Ectodermal cell (in vitro differentiated cells): ENCODE data around the gene RANBP1.

Experiments used
- H3K27ac ChIP-seq: 2 replicates; pipeline ENCODE4 v1.7.0; 2013; ENCODE audit warnings: mild to moderate bottlenecking, low read depth, low read length; ENCODE audit not compliant: insufficient read depth, poor library complexity, severe bottlenecking
- H3K27me3 ChIP-seq: 2 replicates; pipeline ENCODE4 v1.7.0; 2013; ENCODE audit warnings: mild to moderate bottlenecking, low read length; ENCODE audit not compliant: insufficient read depth, control insufficient read depth, poor library complexity, severe bottlenecking
- H3K36me3 ChIP-seq: one replicate; pipeline ENCODE4 v1.7.0; 2013; ENCODE audit warnings: low read length; ENCODE audit not compliant: control insufficient read depth, insufficient read depth
- H3K4me1 ChIP-seq: one replicate; pipeline ENCODE4 v1.7.0; 2013; ENCODE audit warnings: low read length; ENCODE audit not compliant: control insufficient read depth, insufficient read depth
- H3K4me3 ChIP-seq: 2 replicates; pipeline ENCODE4 v1.7.0; 2013; ENCODE audit warnings: low read depth, low read length, control low read depth; ENCODE audit not compliant: insufficient read depth
- H3K9me3 ChIP-seq: 2 replicates; pipeline ENCODE4 v1.7.0; 2013; ENCODE audit warnings: mild to moderate bottlenecking, low read length, moderate library complexity; ENCODE audit not compliant: control insufficient read depth
- WGBS, 2 experiments: methylation state at CpG; one replicate each; pipeline ENCODE4 v1.1.7; 2013; ENCODE audit warnings: missing lambda C conversion rate in 2 of 2; 5-methylcytosine and 5-hydroxymethylcytosine counted together

The RANBP1 gene

GRCh38 chr22:20099099-20099711, 16.7 kb upstream of the RANBP1 start:
- peaks cover 60% of the 10 kb centered on the region for H3K36me3 ChIP-seq
- 97 to 98% methylated on average over 6 of the region's 6 CpGs for WGBS, 2 experiments

GRCh38 chr22:20101638-20102037, 14.3 kb upstream of the RANBP1 start:
- Histone ChIP-seq H3K36me3 (peaks cover 60% of the 10 kb centered on the region), H3K9me3 (no peaks in the 10 kb centered on the region), H3K4me3 (no peak overlapping the region), H3K27me3 (no peaks in the 10 kb centered on the region), H3K27ac (no peak overlapping the region), H3K4me1 (no peaks in the 10 kb centered on the region)
- WGBS, 2 experiments = 93 to 98% methylated on average over 8 of the region's 8 CpGs

More at GRCh38 chr22:20099099-20099711, 16.7 kb upstream of the RANBP1 start:
- H3K4me3 ChIP-seq = no peak overlapping the region
- no peaks in the 10 kb centered on the region for H3K27me3 ChIP-seq
- H3K27ac ChIP-seq = no peak overlapping the region
- no peaks in the 10 kb centered on the region for H3K4me1 ChIP-seq
- H3K9me3 ChIP-seq = no peaks in the 10 kb centered on the region

GRCh38 chr22:20102203-20102780, 13.6 kb upstream of the RANBP1 start:
- Histone ChIP-seq H3K27me3 (no peaks in the 10 kb centered on the region), H3K4me3 (no peak overlapping the region), H3K4me1 (no peaks in the 10 kb centered on the region), H3K36me3 (peaks cover 58% of the 10 kb centered on the region), H3K27ac (no peak overlapping the region), H3K9me3 (no peaks in the 10 kb centered on the region)
- WGBS, 2 experiments = 94 to 95% methylated on average over 12 of the region's 12 CpGs

- Histone ChIP-seq H3K27ac (no peak overlapping the region), H3K27me3 (no peaks in the 10 kb centered on the region), H3K9me3 (no peaks in the 10 kb centered on the region), H3K4me3 (no peak overlapping the region), H3K4me1 (no peaks in the 10 kb centered on the region), H3K36me3 (peaks cover 65% of the 10 kb centered on the region)
- WGBS, 2 experiments = 97 to 98% methylated on average over 7 of the region's 7 CpGs
Observed at GRCh38 chr22:20105456-20106204, 10.3 kb upstream of the RANBP1 start.

- 95 to 96% methylated on average over 20 of the region's 20 CpGs for WGBS, 2 experiments
Observed at GRCh38 chr22:20106205-20106848, 9.6 kb upstream of the RANBP1 start.

GRCh38 chr22:20106849-20107237, 9.1 kb upstream of the RANBP1 start:
- peaks cover 63% of the 10 kb centered on the region for H3K36me3 ChIP-seq
- no peak overlapping the region for H3K4me3 ChIP-seq
- no peaks in the 10 kb centered on the region for H3K9me3 ChIP-seq
- H3K4me1 ChIP-seq = no peaks in the 10 kb centered on the region
- WGBS, 2 experiments = 96% methylated on average over 10 of the region's 10 CpGs
- H3K27me3 ChIP-seq = no peaks in the 10 kb centered on the region
- H3K27ac ChIP-seq = no peak overlapping the region

More at GRCh38 chr22:20106205-20106848, 9.6 kb upstream of the RANBP1 start:
- no peak overlapping the region for H3K4me3 ChIP-seq
- H3K27me3 ChIP-seq = no peaks in the 10 kb centered on the region
- H3K9me3 ChIP-seq = no peaks in the 10 kb centered on the region
- H3K27ac ChIP-seq = no peak overlapping the region
- H3K4me1 ChIP-seq = no peaks in the 10 kb centered on the region
- H3K36me3 ChIP-seq = peaks cover 67% of the 10 kb centered on the region

- peaks cover 63% of the 10 kb centered on the region for H3K36me3 ChIP-seq
- H3K4me3 ChIP-seq = no peak overlapping the region
- no peaks in the 10 kb centered on the region for H3K4me1 ChIP-seq
- no peaks in the 10 kb centered on the region for H3K27me3 ChIP-seq
- H3K27ac ChIP-seq = no peak overlapping the region
- no peaks in the 10 kb centered on the region for H3K9me3 ChIP-seq
- WGBS, 2 experiments = 96 to 97% methylated on average over 7 of the region's 7 CpGs
Observed at GRCh38 chr22:20107471-20107901, 8.4 kb upstream of the RANBP1 start.

GRCh38 chr22:20107951-20108756, 7.8 kb upstream of the RANBP1 start:
- WGBS, 2 experiments = 95 to 96% methylated on average over 13 of the region's 13 CpGs
- no peak overlapping the region for H3K4me3 ChIP-seq
- H3K36me3 ChIP-seq = peaks cover 63% of the 10 kb centered on the region
- H3K9me3 ChIP-seq = no peaks in the 10 kb centered on the region
- no peak overlapping the region for H3K27ac ChIP-seq
- no peaks in the 10 kb centered on the region for H3K27me3 ChIP-seq
- no peaks in the 10 kb centered on the region for H3K4me1 ChIP-seq

GRCh38 chr22:20108757-20109230, 7.1 kb upstream of the RANBP1 start:
- H3K4me3 ChIP-seq = no peak overlapping the region
- no peaks in the 10 kb centered on the region for H3K9me3 ChIP-seq
- no peak overlapping the region for H3K27ac ChIP-seq
- no peaks in the 10 kb centered on the region for H3K4me1 ChIP-seq
- no peaks in the 10 kb centered on the region for H3K27me3 ChIP-seq
- 89 to 90% methylated on average over 12 of the region's 12 CpGs for WGBS, 2 experiments
- peaks cover 63% of the 10 kb centered on the region for H3K36me3 ChIP-seq
